ENCODE data around the gene VWC2. TPM values are rescaled to one million over a fixed set of nuclear protein-coding genes. Genes with fewer than 3 reads are reported as not detected.

The VWC2 gene
- total and polyA plus RNA-seq, 2 of the 4 experiments (the other 2 are of a cell fraction) = not detected

- Histone ChIP-seq H3K9me1 (ENCODE audit: insufficient read depth, low read length) (no peaks in the 10 kb centered on the region), H3K4ac (ENCODE audit: low read depth, low read length) (no peak overlapping the region), H3K9ac (ENCODE audit: low read depth, low read length) (no peak overlapping the region), H3K18ac (ENCODE audit: low read depth, low read length) (no peak overlapping the region), H2BK120ac (ENCODE audit: low read depth, low read length) (no peak overlapping the region), H4K5ac (ENCODE audit: low read depth, low read length) (no peak overlapping the region), H3K56ac (ENCODE audit: extremely low read depth, insufficient read depth, low read length) (no peak overlapping the region), H3K9me3 (ENCODE audit: control insufficient read depth, insufficient read depth, low read length) (peaks cover 21% of the 10 kb centered on the region), H2AK5ac (ENCODE audit: low read depth, low read length) (no peak overlapping the region), H3K4me1 (ENCODE audit: control insufficient read depth, insufficient read depth, low read length) (no peaks in the 10 kb centered on the region), H4K20me1 (ENCODE audit: insufficient read depth, low read length) (no peaks in the 10 kb centered on the region), H3K23ac (ENCODE audit: low read depth, low read length) (no peak overlapping the region), H3K4me2 (ENCODE audit: low read depth, low read length) (no peak overlapping the region), H3K79me1 (ENCODE audit: low read depth in 1 of 2, low read length in 2 of 2) (no peaks in the 10 kb centered on the region), H3K27ac (ENCODE audit: insufficient read depth, low read length) (no peak overlapping the region), H3K14ac (replicated peaks; ENCODE audit: low read depth, low read length) (no peak overlapping the region), H4K8ac (ENCODE audit: low read depth in 2 of 2, low read length in 2 of 2) (no peak overlapping the region), H3K36me3 (ENCODE audit: control insufficient read depth, insufficient read depth, low read length) (no peaks in the 10 kb centered on the region), H2AFZ (replicated peaks; ENCODE audit: low read length, poor library complexity) (no peak overlapping the region), H2BK5ac (ENCODE audit: low read depth, low read length, poor library complexity, severe bottlenecking) (no peak overlapping the region), H4K91ac (ENCODE audit: insufficient read depth, low read depth, low read length) (no peak overlapping the region), H3K4me3 (ENCODE audit: insufficient read depth, low read depth, low read length) (no peak overlapping the region), H2AK9ac (replicated peaks; ENCODE audit: low read depth, low read length, poor library complexity) (no peak overlapping the region), H3K27me3 (ENCODE audit: control insufficient read depth, insufficient read depth, low read length) (no peaks in the 10 kb centered on the region), H2BK15ac (ENCODE audit: low read depth, low read length) (no peak overlapping the region), H2BK20ac (ENCODE audit: low read depth, low read length) (no peak overlapping the region)
- no CpG with 5 or more reads among the region's 5 CpGs for WGBS, 2 experiments (ENCODE audit: extremely low coverage in 2 of 2, insufficient read length in 1 of 2)
- no TSS peak for BruUV-seq (replicated peaks)
- DNase-seq = no peak
- ChIA-PET CTCF (no interaction called here), POLR2A (ENCODE audit: unreplicated experiment) (no interaction called here)
- intact Hi-C loops (cut with micrococcal nuclease) = no loop called here
- TF ChIP-seq CTCF (conservative IDR thresholded peaks at IDR 0.05; ENCODE audit: low read depth, low read length) = no peak
- no peak for TF ChIP-seq SMC3 (IDR thresholded peaks at IDR 0.05; ENCODE audit: low read depth, low read length)
- no peak for TF ChIP-seq USF2 (IDR thresholded peaks at IDR 0.05; ENCODE audit: low read depth, low read length)
- TF ChIP-seq MAFK (IDR thresholded peaks at IDR 0.05; ENCODE audit: low read depth, low read length) = no peak
- TF ChIP-seq RAD21 (IDR thresholded peaks at IDR 0.05; ENCODE audit: low read length) = no peak
- TF ChIP-seq FOS (IDR thresholded peaks at IDR 0.05; ENCODE audit: low read depth, low read length) = no peak
- no peak for TF ChIP-seq RFX5 (IDR thresholded peaks at IDR 0.05; ENCODE audit: low read depth, low read length)
- TF ChIP-seq POLR2A (IDR thresholded peaks at IDR 0.05; ENCODE audit: low read depth, low read length) = no peak
- no peak for TF ChIP-seq NFE2L2 (IDR thresholded peaks at IDR 0.05; ENCODE audit: low read depth, low read length)
- no peak for TF ChIP-seq RCOR1 (IDR thresholded peaks at IDR 0.05; ENCODE audit: insufficient replicate concordance, low read length)
- TF ChIP-seq ELK1 (IDR thresholded peaks at IDR 0.05; ENCODE audit: borderline replicate concordance, low read depth, low read length) = no peak
- TF ChIP-seq CHD1 (IDR thresholded peaks at IDR 0.05; ENCODE audit: low read depth, low read length) = no peak
- TF ChIP-seq BHLHE40 (IDR thresholded peaks at IDR 0.05; ENCODE audit: low read depth, low read length) = no peak
- TF ChIP-seq MXI1 (IDR thresholded peaks at IDR 0.05; ENCODE audit: borderline replicate concordance, low read depth, low read length) = no peak
- no peak for TF ChIP-seq MAZ (IDR thresholded peaks at IDR 0.05; ENCODE audit: borderline replicate concordance, low read depth, low read length)
- TF ChIP-seq CEBPB (IDR thresholded peaks at IDR 0.05; ENCODE audit: low read depth, low read length) = no peak
- ATAC-seq (ENCODE audit: low read depth) = no peak
- in situ Hi-C loops (cut with MboI; ENCODE audit: low sequenced_read_pairs) = no loop called here
- dilution Hi-C loops (cut with HindIII; ENCODE audit: low sequenced_read_pairs, unreplicated experiment) = no loop called here
These were observed 72.2 kb downstream of the VWC2 start for GRCh38 chr7:49845626-49846025.

Measured in IMR-90 (cell line).